H9 (cell line): ENCODE measurements around the gene PHF21B. TPM values are rescaled to one million over a fixed set of nuclear protein-coding genes. Genes with fewer than 3 reads are reported as not detected.

Source experiments
- DNase-seq: peaks from one replicate; pipeline ENCODE4 v3.0.0-alpha.2; 2017
- H2AFZ ChIP-seq: one replicate; pipeline ENCODE4 v1.6.1; 2013; ENCODE audit warnings: mild to moderate bottlenecking, low read length, control low read depth, moderate library complexity
- H2AK5ac ChIP-seq: 2 replicates; pipeline ENCODE4 v1.6.1; 2013; ENCODE audit warnings: low read length, control low read depth, mixed read lengths; ENCODE audit not compliant: insufficient read length
- H2BK120ac ChIP-seq: one replicate; pipeline ENCODE4 v1.6.1; 2013; ENCODE audit warnings: low read depth, mild to moderate bottlenecking, low read length, control low read depth, inconsistent platforms; ENCODE audit not compliant: poor library complexity, severe bottlenecking
- H2BK12ac ChIP-seq: 2 replicates; pipeline ENCODE4 v1.6.1; 2013; ENCODE audit warnings: low read length, control low read depth, mixed read lengths, low read depth; ENCODE audit not compliant: insufficient read length
- H2BK15ac ChIP-seq: 2 replicates; pipeline ENCODE4 v1.6.1; 2013; ENCODE audit warnings: low read depth, low read length, control low read depth
- H2BK20ac ChIP-seq: one replicate; pipeline ENCODE4 v1.6.1; 2013; ENCODE audit warnings: low read depth, mild to moderate bottlenecking, low read length, control low read depth, inconsistent platforms; ENCODE audit not compliant: poor library complexity, severe bottlenecking
- H2BK5ac ChIP-seq: 2 replicates; pipeline ENCODE4 v1.6.1; 2013; ENCODE audit warnings: low read length, control low read depth, mixed read lengths; ENCODE audit not compliant: insufficient read length
- H3K14ac ChIP-seq: 2 replicates; pipeline ENCODE4 v1.6.1; 2013; ENCODE audit warnings: low read length, control low read depth; ENCODE audit not compliant: insufficient read depth
- H3K18ac ChIP-seq: 2 replicates; pipeline ENCODE4 v1.6.1; 2013; ENCODE audit warnings: low read depth, mild to moderate bottlenecking, mixed read lengths, low read length, control low read depth; ENCODE audit not compliant: insufficient read length
- H3K23ac ChIP-seq: 2 replicates; pipeline ENCODE4 v1.6.1; 2013; ENCODE audit warnings: low read length, control low read depth, mixed read lengths, low read depth; ENCODE audit not compliant: insufficient read length
- H3K23me2 ChIP-seq: 2 replicates; pipeline ENCODE4 v1.6.1; 2013; ENCODE audit warnings: low read depth, mild to moderate bottlenecking, mixed read lengths, low read length, control low read depth; ENCODE audit not compliant: insufficient read length, poor library complexity, severe bottlenecking
- H3K27ac ChIP-seq: 2 replicates; pipeline ENCODE4 v1.5.1; 2013; ENCODE audit warnings: low read length, control low read depth, mixed read lengths, low read depth; ENCODE audit not compliant: insufficient read length
- H3K27me3 ChIP-seq: 2 replicates; pipeline ENCODE4 v1.6.1; 2013; ENCODE audit warnings: low read length, control low read depth, inconsistent platforms; ENCODE audit not compliant: insufficient read depth
- H3K4ac ChIP-seq: 2 replicates; pipeline ENCODE4 v1.6.1; 2013; ENCODE audit warnings: low read depth, mild to moderate bottlenecking, control low read depth, inconsistent platforms, low read length, moderate library complexity
- H3K4me1 ChIP-seq: 2 replicates; pipeline ENCODE4 v1.6.1; 2013; ENCODE audit warnings: low read length, control low read depth, inconsistent platforms; ENCODE audit not compliant: insufficient read depth
- H3K4me2 ChIP-seq: 2 replicates; pipeline ENCODE4 v1.6.1; 2013; ENCODE audit warnings: low read length, control low read depth, mixed read lengths; ENCODE audit not compliant: insufficient read length, insufficient read depth
- H3K56ac ChIP-seq: 2 replicates; pipeline ENCODE4 v1.6.1; 2013; ENCODE audit warnings: low read depth, mild to moderate bottlenecking, mixed read lengths, low read length, control low read depth; ENCODE audit not compliant: insufficient read length
- H3K79me1 ChIP-seq: 2 replicates; pipeline ENCODE4 v1.6.1; 2013; ENCODE audit warnings: low read depth, mild to moderate bottlenecking, moderate library complexity, low read length, control low read depth, inconsistent platforms; ENCODE audit not compliant: insufficient read depth, poor library complexity, severe bottlenecking
- H3K79me2 ChIP-seq: 2 replicates; pipeline ENCODE4 v1.6.1; 2013; ENCODE audit warnings: low read length, control low read depth, inconsistent platforms; ENCODE audit not compliant: insufficient read depth
- H3K9ac ChIP-seq: 2 replicates; pipeline ENCODE4 v1.6.1; 2013; ENCODE audit warnings: low read length, control low read depth, mixed read lengths; ENCODE audit not compliant: insufficient read length; ENCODE audit errors: extremely low read depth
- H3K9me3 ChIP-seq: one replicate; pipeline ENCODE4 v1.6.1; 2013; ENCODE audit warnings: low read depth, low read length, inconsistent platforms; ENCODE audit not compliant: control insufficient read depth
- H3T11ph ChIP-seq: one replicate; pipeline ENCODE4 v1.6.1; 2013; ENCODE audit warnings: mild to moderate bottlenecking, low read length, control low read depth, inconsistent platforms
- H4K20me1 ChIP-seq: one replicate; pipeline ENCODE4 v1.6.1; 2013; ENCODE audit not compliant: control insufficient read depth, insufficient read length, insufficient read depth
- H4K5ac ChIP-seq: 2 replicates; pipeline ENCODE4 v1.6.1; 2013; ENCODE audit warnings: low read depth, mild to moderate bottlenecking, mixed read lengths, low read length, control low read depth; ENCODE audit not compliant: insufficient read length
- H4K8ac ChIP-seq: replicated peaks from 2 replicates; pipeline ENCODE4 v1.6.1; 2013; ENCODE audit warnings: low read length, control low read depth, mixed read lengths, low read depth; ENCODE audit not compliant: insufficient read length
- H4K91ac ChIP-seq: 2 replicates; pipeline ENCODE4 v1.6.1; 2013; ENCODE audit warnings: low read depth, mild to moderate bottlenecking, moderate library complexity, mixed read lengths, low read length, control low read depth; ENCODE audit not compliant: insufficient read length
- H3K27ac Mint-ChIP-seq, 3 experiments: 2 replicates in 2 of 3; 3 replicates in 1 of 3; pipeline ENCODE4 v1.8.0; 2020 to 2021; ENCODE audit warnings: mixed read lengths in 3 of 3, mild to moderate bottlenecking in 1 of 3, moderate library complexity in 1 of 3
- H3K27me3 Mint-ChIP-seq: 2 replicates; pipeline ENCODE4 v1.8.0; 2021; ENCODE audit warnings: low read depth, mild to moderate bottlenecking, moderate library complexity, mixed read lengths
- H3K36me3 Mint-ChIP-seq, 3 experiments: 2 replicates in 2 of 3; 3 replicates in 1 of 3; pipeline ENCODE4 v1.8.0; 2020 to 2021; ENCODE audit warnings: low read depth in 3 of 3, mixed read lengths in 3 of 3; ENCODE audit not compliant: insufficient read depth in 1 of 3
- H3K4me1 Mint-ChIP-seq, 2 experiments: 2 replicates each; pipeline ENCODE4 v1.8.0; 2020; ENCODE audit warnings: mixed read lengths in 2 of 2
- H3K4me3 Mint-ChIP-seq, 2 experiments: 2 replicates in 1 of 2; 3 replicates in 1 of 2; pipeline ENCODE4 v1.8.0; 2020 to 2021; ENCODE audit warnings: mild to moderate bottlenecking in 2 of 2, mixed read lengths in 2 of 2, moderate library complexity in 1 of 2
- H3K9me3 Mint-ChIP-seq, 2 experiments: 2 replicates in 1 of 2; 3 replicates in 1 of 2; pipeline ENCODE4 v1.8.0; 2020; ENCODE audit warnings: mild to moderate bottlenecking in 2 of 2, mixed read lengths in 2 of 2, moderate library complexity in 1 of 2
- WGBS: extraction: QIAGEN DNeasy Blood & Tissue Kit; methylation state at CpG from one replicate; pipeline ENCODE4 v1.1.7; 2013; ENCODE audit warnings: missing lambda C conversion rate, low lambda C conversion rate, mixed read lengths; ENCODE audit not compliant: insufficient read length; ENCODE audit errors: extremely low coverage; 5-methylcytosine and 5-hydroxymethylcytosine counted together
- total RNA-seq: library from RNA; stranded (reverse); gene quantifications from 2 replicates; pipeline ENCODE4 v1.2.1, GENCODE V29; 2021
- TF ChIP-seq, protein P1 (sequence below): fragments of 200-600 bp; sonication (generic); conservative IDR thresholded peaks from 3 replicates; pipeline ENCODE4 v1.8.0; 2021; ENCODE audit warnings: antibody characterized with exemption, mild to moderate bottlenecking

Gene PHF21B
- total RNA-seq, 1 experiment from 2014 or later, result 60.3 TPM

DNA sequence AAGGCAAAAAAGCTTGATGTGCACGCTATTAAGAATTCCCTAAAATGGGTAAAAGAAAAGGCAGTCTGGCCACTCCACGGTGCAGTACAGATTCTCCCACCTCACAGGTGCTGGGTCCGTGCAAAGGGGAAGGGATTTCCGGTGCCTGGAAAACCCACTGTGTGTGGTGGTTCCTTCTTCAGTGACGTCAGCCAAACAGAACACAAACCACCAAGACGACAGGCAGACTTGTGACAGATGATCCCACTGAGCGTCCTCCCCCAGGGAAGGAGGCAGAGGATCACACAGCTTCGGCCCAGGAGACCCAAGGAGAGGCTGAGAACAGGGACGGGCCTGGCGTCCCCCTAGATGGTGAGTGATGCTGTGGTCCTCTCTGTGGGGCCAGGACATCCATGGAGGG is 18.6 kb downstream of the PHF21B start:
- no peak overlapping the region for H4K8ac ChIP-seq
- H3K4me1 ChIP-seq, result no peaks in the 10 kb centered on the region
- H2AFZ ChIP-seq, result no peak overlapping the region
- H3K27ac ChIP-seq, result no peak overlapping the region
- no peak overlapping the region for H2BK12ac ChIP-seq
- no peaks in the 10 kb centered on the region for H3K9me3 ChIP-seq
- Mint-ChIP-seq H3K36me3 (peaks cover 24 to 59% (median 40%) of the 10 kb centered on the region in 3 experiments), H3K27me3 (no peaks in the 10 kb centered on the region), H3K9me3 (no peaks in the 10 kb centered on the region; a peak in 1 of 5 replicates), H3K4me1 (peaks cover 5 to 17% of the 10 kb centered on the region in 2 experiments), H3K4me3 (no peak overlapping the region), H3K27ac (peak overlapping the region in 2 of 3 experiments; percentile 14 to 33; a peak in 3 of 7 replicates)
- no peak overlapping the region for H2AK5ac ChIP-seq
- H2BK5ac ChIP-seq, result no peak overlapping the region
- H4K91ac ChIP-seq, result no peak overlapping the region
- H3K23me2 ChIP-seq, result no peaks in the 10 kb centered on the region
- peaks cover 53% of the 10 kb centered on the region; the same call in 1 of the 2 replicates for H3K79me2 ChIP-seq
- H2BK15ac ChIP-seq, result no peak overlapping the region
- no peak overlapping the region for H3K18ac ChIP-seq
- H3T11ph ChIP-seq, result no peak overlapping the region
- H3K79me1 ChIP-seq, result peaks cover 4% of the 10 kb centered on the region
- H3K14ac ChIP-seq, result no peak overlapping the region
- TF ChIP-seq, protein P1, sequence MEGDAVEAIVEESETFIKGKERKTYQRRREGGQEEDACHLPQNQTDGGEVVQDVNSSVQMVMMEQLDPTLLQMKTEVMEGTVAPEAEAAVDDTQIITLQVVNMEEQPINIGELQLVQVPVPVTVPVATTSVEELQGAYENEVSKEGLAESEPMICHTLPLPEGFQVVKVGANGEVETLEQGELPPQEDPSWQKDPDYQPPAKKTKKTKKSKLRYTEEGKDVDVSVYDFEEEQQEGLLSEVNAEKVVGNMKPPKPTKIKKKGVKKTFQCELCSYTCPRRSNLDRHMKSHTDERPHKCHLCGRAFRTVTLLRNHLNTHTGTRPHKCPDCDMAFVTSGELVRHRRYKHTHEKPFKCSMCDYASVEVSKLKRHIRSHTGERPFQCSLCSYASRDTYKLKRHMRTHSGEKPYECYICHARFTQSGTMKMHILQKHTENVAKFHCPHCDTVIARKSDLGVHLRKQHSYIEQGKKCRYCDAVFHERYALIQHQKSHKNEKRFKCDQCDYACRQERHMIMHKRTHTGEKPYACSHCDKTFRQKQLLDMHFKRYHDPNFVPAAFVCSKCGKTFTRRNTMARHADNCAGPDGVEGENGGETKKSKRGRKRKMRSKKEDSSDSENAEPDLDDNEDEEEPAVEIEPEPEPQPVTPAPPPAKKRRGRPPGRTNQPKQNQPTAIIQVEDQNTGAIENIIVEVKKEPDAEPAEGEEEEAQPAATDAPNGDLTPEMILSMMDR, result no peak
- no peak overlapping the region for H3K4ac ChIP-seq
- H3K27me3 ChIP-seq, result no peaks in the 10 kb centered on the region
- H3K56ac ChIP-seq, result no peak overlapping the region
- peaks cover 6% of the 10 kb centered on the region for H4K20me1 ChIP-seq
- H4K5ac ChIP-seq, result no peak overlapping the region
- no peak overlapping the region for H3K9ac ChIP-seq
- no peak overlapping the region for H2BK20ac ChIP-seq
- DNase-seq, result no peak
- no peak overlapping the region for H3K4me2 ChIP-seq
- H2BK120ac ChIP-seq, result no peak overlapping the region
- no peak overlapping the region for H3K23ac ChIP-seq
- no CpG with 5 or more reads among the region's 10 CpGs for WGBS
